ENCODE measurements around the gene PIKFYVE. TPM values are rescaled to one million over a fixed set of nuclear protein-coding genes. Genes with fewer than 3 reads are reported as not detected.
"Not testable (repeated sequence)": the region's sequence is repeated elsewhere in the genome, so short reads cannot be mapped to it uniquely, and the experiment has no call there.

PIKFYVE gene
- total and polyA plus RNA-seq, 2 donors = 13.0 to 25.7 TPM

DNA sequence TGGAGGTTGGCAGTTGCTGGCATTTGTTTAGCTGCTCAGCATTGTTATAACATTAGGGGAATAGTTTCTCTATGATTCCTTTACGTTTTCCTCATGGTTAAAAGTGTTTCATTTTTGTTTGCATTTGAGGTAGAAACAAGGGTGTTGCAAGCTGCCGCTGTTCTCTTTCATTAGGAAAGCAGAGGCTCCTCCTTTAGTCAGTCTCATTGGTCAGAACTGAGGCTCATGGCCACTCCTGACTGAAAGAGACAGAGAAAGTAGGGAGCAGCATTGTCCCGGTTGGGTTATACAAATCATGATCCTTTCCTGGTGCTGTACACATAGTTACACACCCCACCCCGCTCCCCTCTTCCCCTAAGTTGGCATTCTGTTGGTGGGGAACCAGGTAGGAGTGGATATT is 80.7 kb downstream of the PIKFYVE start:
- DNase-seq (ENCODE audit: low read depth in 6 of 9, low spot score in 9 of 9) = no peak
- 98% methylated on average over 4 of the region's 4 CpGs for WGBS
- Histone ChIP-seq H3K27me3 (ENCODE audit: control insufficient read depth in 2 of 2, insufficient read depth in 1 of 2, low read length in 1 of 2) (no peaks in the 10 kb centered on the region), H3K9me3 (ENCODE audit: control insufficient read depth in 2 of 2, insufficient read depth in 1 of 2, low read length in 1 of 2) (no peaks in the 10 kb centered on the region), H3K4me1 (ENCODE audit: control insufficient read depth in 2 of 2, insufficient read depth in 2 of 2, low read length in 2 of 2) (no peaks in the 10 kb centered on the region), H3K36me3 (ENCODE audit: control insufficient read depth in 2 of 2, insufficient read depth in 2 of 2, low read length in 1 of 2) (peaks cover 23 to 79% of the 10 kb centered on the region in 2 donors), H3K27ac (ENCODE audit: low read depth in 1 of 2, low read length in 1 of 2) (no peak overlapping the region), H3K4me3 (ENCODE audit: low read length in 2 of 2) (no peak overlapping the region)

DNA sequence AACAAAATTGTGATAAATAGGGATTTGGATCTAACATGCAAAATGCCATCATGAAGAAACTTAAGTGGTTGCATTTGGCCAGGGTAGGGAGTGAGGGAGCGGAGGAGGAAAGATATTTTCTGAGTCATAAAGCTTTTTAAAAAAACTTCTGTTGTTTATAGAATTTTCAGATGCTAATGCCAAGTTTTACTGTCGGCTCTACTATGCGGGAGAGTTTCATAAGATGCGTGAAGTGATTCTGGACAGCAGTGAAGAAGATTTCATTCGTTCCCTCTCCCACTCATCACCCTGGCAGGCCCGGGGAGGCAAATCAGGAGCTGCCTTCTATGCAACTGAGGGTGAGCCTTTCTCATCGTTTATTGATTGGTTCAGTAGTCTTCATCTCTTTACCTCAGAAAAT is 84.6 kb downstream of the PIKFYVE start:
- no peaks in the 10 kb centered on the region for H3K4me1 ChIP-seq (ENCODE audit: control insufficient read depth in 2 of 2, insufficient read depth in 2 of 2, low read length in 2 of 2)
- no peaks in the 10 kb centered on the region for H3K27me3 ChIP-seq (ENCODE audit: control insufficient read depth in 2 of 2, insufficient read depth in 1 of 2, low read length in 1 of 2)
- 99% methylated on average over 7 of the region's 7 CpGs for WGBS
- H3K27ac ChIP-seq (ENCODE audit: low read depth in 1 of 2, low read length in 1 of 2) = no peak overlapping the region
- peaks cover 29 to 80% of the 10 kb centered on the region in 2 donors for H3K36me3 ChIP-seq (ENCODE audit: control insufficient read depth in 2 of 2, insufficient read depth in 2 of 2, low read length in 1 of 2)
- no peak overlapping the region for H3K4me3 ChIP-seq (ENCODE audit: low read length in 2 of 2)
- DNase-seq (ENCODE audit: low read depth in 6 of 9, low spot score in 9 of 9) = no peak
- H3K9me3 ChIP-seq (ENCODE audit: control insufficient read depth in 2 of 2, insufficient read depth in 1 of 2, low read length in 1 of 2) = no peaks in the 10 kb centered on the region

DNA sequence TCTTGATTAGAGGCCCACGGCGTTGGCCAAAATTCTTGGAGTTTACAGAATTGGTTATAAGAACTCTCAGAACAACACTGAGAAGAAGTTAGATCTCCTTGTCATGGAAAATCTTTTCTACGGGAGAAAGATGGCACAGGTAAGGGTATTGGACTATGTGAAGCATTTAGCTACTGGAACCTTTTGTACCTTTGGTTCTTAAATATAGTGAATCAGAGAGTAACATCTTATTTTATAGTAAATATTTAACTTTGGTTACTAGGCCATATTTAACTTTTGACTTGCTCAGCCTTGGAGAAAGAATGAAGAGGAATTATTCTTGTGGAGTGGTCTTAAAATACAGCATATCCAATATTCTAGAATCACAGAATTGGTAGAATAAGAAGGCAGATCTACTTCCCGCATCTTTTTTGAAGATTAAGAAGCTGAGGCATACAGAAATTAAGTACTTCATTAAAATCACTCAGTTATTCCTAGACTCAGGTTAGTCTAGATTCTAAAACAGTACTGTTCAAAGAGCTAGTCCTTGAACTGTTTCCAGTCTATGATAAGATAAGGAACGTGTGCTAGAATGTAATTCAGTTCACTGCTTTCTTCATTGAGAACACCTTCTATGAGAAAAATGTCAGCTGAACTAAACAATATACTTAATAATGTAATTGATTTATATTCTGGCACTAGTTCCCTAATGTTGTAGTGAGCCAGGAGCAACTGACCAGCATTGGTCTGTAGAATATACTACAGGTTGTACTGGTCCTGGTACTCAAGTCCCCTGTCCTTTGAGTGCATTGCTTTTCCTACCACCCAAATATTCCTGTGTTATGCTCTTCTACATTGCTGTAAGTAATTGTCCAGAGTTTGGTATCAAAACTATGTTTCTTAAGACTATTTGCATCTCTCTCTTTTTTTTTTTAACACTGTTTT is 86.9 kb downstream of the PIKFYVE start:
- Histone ChIP-seq H3K27ac (ENCODE audit: low read depth in 1 of 2, low read length in 1 of 2) (no peak overlapping the region), H3K4me1 (ENCODE audit: control insufficient read depth in 2 of 2, insufficient read depth in 2 of 2, low read length in 2 of 2) (no peaks in the 10 kb centered on the region), H3K9me3 (ENCODE audit: control insufficient read depth in 2 of 2, insufficient read depth in 1 of 2, low read length in 1 of 2) (no peaks in the 10 kb centered on the region), H3K4me3 (ENCODE audit: low read length in 2 of 2) (no peak overlapping the region), H3K27me3 (ENCODE audit: control insufficient read depth in 2 of 2, insufficient read depth in 1 of 2, low read length in 1 of 2) (no peaks in the 10 kb centered on the region), H3K36me3 (ENCODE audit: control insufficient read depth in 2 of 2, insufficient read depth in 2 of 2, low read length in 1 of 2) (peaks cover 22 to 60% of the 10 kb centered on the region in 2 donors)
- 98% methylated on average over 5 of the region's 5 CpGs for WGBS
- DNase-seq (ENCODE audit: low read depth in 6 of 9, low spot score in 9 of 9) = no peak

DNA sequence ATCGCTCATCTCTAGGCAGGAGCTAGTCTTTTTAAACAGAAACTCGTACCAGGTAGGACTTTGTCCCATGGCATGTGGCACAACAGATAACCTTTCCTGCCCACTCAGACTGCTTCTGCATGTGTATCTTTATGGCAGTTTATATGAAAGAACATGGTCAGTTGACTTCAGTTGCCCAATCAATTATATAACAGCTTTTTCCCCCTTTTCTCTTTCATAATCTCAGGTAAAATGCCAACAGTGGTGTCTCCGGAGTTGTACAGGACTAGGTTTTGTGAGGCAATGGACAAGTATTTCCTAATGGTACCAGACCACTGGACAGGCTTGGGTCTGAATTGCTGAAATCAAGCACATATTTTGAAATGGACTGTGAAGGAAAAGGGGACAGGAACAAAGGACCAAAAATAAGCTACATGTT is 88.9 kb downstream of the PIKFYVE start:
- 97% methylated on average over 3 of the region's 3 CpGs for WGBS
- H3K9me3 ChIP-seq (ENCODE audit: control insufficient read depth in 2 of 2, insufficient read depth in 1 of 2, low read length in 1 of 2) = peaks cover 0 to 6% of the 10 kb centered on the region in 2 donors
- no peak overlapping the region for H3K27ac ChIP-seq (ENCODE audit: low read depth in 1 of 2, low read length in 1 of 2)
- peaks cover 16 to 52% of the 10 kb centered on the region in 2 donors for H3K36me3 ChIP-seq (ENCODE audit: control insufficient read depth in 2 of 2, insufficient read depth in 2 of 2, low read length in 1 of 2)
- H3K27me3 ChIP-seq (ENCODE audit: control insufficient read depth in 2 of 2, insufficient read depth in 1 of 2, low read length in 1 of 2) = no peaks in the 10 kb centered on the region
- DNase-seq (ENCODE audit: low read depth in 6 of 9, low spot score in 9 of 9) = no peak
- H3K4me3 ChIP-seq (ENCODE audit: low read length in 2 of 2) = no peak overlapping the region
- H3K4me1 ChIP-seq (ENCODE audit: control insufficient read depth in 2 of 2, insufficient read depth in 2 of 2, low read length in 2 of 2) = no peaks in the 10 kb centered on the region

DNA sequence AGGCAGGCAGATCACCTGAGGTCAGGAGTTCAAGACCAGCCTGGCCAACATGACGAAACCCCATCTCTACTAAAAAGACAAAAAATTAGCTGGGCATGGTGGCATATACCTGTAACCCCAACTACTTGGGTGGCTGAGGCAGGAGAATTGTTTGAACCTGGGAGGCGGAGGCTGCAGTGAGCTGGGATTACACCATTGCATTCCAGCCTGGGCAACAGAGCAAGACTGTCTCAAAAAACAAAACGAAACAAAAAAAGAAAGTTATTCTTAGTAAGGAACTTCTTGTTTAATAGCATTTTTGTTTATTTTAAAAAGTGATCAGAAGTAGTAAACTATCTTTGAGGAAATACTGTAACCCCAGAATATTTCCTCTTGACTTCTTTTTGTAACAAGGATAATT is 90.4 kb downstream of the PIKFYVE start:
- not testable (repeated sequence) for H3K4me1 ChIP-seq (ENCODE audit: control insufficient read depth in 2 of 2, insufficient read depth in 2 of 2, low read length in 2 of 2); H3K27ac ChIP-seq (ENCODE audit: low read depth in 1 of 2, low read length in 1 of 2); DNase-seq (ENCODE audit: low read depth in 6 of 9, low spot score in 9 of 9); H3K27me3 ChIP-seq (ENCODE audit: control insufficient read depth in 2 of 2, insufficient read depth in 1 of 2, low read length in 1 of 2); H3K4me3 ChIP-seq (ENCODE audit: low read length in 2 of 2)
- Histone ChIP-seq H3K36me3 (ENCODE audit: control insufficient read depth in 2 of 2, insufficient read depth in 2 of 2, low read length in 1 of 2) (peaks cover 12 to 40% of the 10 kb centered on the region in 2 donors), H3K9me3 (ENCODE audit: control insufficient read depth in 2 of 2, insufficient read depth in 1 of 2, low read length in 1 of 2) (peaks cover 0 to 11% of the 10 kb centered on the region in 2 donors)
- 64% methylated on average over 3 of the region's 3 CpGs for WGBS

DNA sequence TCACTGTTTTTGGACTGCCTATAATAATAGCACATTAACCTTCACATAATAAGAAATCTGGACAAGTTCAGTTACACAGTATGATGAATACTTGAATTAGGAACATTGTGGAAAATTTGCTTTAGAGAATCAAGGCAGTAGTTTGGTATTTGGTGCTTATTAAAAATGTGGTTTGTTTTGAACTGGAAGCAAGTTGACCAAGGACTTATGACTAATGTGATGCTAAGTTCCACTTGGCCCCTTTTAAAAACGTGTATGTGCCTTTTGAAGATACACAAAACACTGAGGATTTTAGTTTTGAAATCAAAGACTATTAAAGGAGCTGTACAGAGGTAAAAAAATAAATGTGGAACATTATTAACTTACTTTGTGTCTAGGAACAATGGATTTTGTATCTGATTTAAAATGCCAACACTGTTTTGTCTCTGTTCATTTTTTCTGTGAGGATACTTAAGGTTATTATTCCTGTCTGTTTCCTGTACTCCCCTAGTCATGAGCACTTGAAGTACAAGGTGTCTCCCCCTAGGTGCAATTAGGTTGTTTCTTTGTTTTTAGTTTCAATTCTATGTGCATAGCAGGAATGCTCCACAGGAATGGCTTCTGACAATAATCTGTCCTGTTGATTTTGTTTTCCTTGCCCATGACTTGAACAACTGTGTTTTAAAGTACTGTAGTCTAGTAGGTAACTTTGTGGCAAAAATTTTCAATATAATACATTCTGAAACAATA is 91.0 kb downstream of the PIKFYVE start:
- no peak overlapping the region for H3K27ac ChIP-seq (ENCODE audit: low read depth in 1 of 2, low read length in 1 of 2)
- DNase-seq (ENCODE audit: low read depth in 6 of 9, low spot score in 9 of 9) = no peak
- no peaks in the 10 kb centered on the region for H3K4me1 ChIP-seq (ENCODE audit: control insufficient read depth in 2 of 2, insufficient read depth in 2 of 2, low read length in 2 of 2)
- H3K4me3 ChIP-seq (ENCODE audit: low read length in 2 of 2) = no peak overlapping the region
- H3K36me3 ChIP-seq (ENCODE audit: control insufficient read depth in 2 of 2, insufficient read depth in 2 of 2, low read length in 1 of 2) = peaks cover 7 to 35% of the 10 kb centered on the region in 2 donors
- H3K27me3 ChIP-seq (ENCODE audit: control insufficient read depth in 2 of 2, insufficient read depth in 1 of 2, low read length in 1 of 2) = no peaks in the 10 kb centered on the region
- WGBS = 51% methylated on average over 1 of the region's 1 CpG
- peaks cover 0 to 11% of the 10 kb centered on the region in 2 donors for H3K9me3 ChIP-seq (ENCODE audit: control insufficient read depth in 2 of 2, insufficient read depth in 1 of 2, low read length in 1 of 2)

DNA sequence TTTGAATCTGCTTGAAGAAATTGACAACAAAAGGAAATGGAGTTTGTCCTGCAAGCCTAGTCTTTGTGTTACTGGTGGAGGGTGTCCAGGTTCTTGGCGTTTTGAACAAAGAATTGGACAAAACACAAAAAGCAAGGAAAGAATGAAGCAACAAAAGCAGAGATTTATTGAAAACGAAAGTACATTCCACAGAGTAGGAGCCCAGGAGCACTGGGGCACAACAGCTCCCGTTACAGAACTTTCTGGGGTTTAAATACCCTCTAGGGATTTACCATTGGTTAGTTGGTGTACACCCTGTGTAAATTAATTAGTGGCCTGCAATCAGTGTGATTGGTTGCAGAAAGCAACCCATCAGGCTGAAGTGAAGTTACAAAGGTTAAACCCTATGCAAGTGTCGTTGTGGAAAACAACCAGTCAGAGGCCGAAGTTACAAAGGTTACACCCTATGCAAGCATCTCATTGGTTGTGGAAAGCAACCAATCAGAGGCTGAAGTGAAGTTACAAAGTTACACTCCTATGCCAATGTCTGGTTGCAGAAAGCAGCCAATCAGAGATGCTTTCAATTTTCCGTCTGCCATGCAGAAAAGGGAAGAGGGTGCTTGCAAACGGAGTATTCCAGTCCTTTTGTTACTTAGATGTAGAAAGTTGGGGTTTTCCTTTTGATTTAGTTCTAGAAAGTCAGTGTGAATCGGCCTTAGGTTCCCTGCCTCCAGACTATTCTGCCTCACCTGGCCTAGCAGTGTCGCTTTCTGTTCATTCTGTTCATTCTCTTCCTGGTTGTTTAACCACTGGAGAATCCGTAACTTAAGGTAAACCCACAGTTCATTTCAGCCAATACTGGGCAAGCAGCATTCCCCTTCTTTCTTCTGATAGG is 92.9 kb downstream of the PIKFYVE start:
- Histone ChIP-seq H3K36me3 (ENCODE audit: control insufficient read depth in 2 of 2, insufficient read depth in 2 of 2, low read length in 1 of 2) (peaks cover 3 to 15% of the 10 kb centered on the region in 2 donors), H3K4me3 (ENCODE audit: low read length in 2 of 2) (no peak overlapping the region), H3K4me1 (ENCODE audit: control insufficient read depth in 2 of 2, insufficient read depth in 2 of 2, low read length in 2 of 2) (no peaks in the 10 kb centered on the region), H3K27me3 (ENCODE audit: control insufficient read depth in 2 of 2, insufficient read depth in 1 of 2, low read length in 1 of 2) (no peaks in the 10 kb centered on the region), H3K27ac (ENCODE audit: low read depth in 1 of 2, low read length in 1 of 2) (no peak overlapping the region), H3K9me3 (ENCODE audit: control insufficient read depth in 2 of 2, insufficient read depth in 1 of 2, low read length in 1 of 2) (peaks cover 0 to 11% of the 10 kb centered on the region in 2 donors)
- 96% methylated on average over 10 of the region's 10 CpGs for WGBS
- DNase-seq (ENCODE audit: low read depth in 6 of 9, low spot score in 9 of 9) = no peak

DNA sequence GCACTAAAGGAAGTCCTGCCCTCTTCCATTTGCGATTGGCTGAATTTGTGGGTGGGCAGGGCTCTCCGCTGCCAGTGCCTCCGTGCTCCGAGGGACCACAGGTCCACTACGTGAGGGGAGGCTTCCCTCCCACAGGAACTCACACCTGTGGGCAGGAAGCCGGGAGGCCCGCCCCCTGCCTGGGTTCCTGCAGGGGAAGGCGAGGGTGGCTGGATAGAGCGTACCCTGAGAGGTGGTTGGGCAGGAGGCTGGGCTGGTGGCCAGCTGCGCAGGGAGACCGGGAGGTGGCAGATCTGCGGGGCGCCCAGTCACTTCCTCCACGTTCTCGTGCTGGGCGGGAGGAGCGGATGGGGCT is 93.6 kb downstream of the PIKFYVE start:
- peaks cover 3 to 11% of the 10 kb centered on the region in 2 donors for H3K36me3 ChIP-seq (ENCODE audit: control insufficient read depth in 2 of 2, insufficient read depth in 2 of 2, low read length in 1 of 2)
- no peaks in the 10 kb centered on the region for H3K4me1 ChIP-seq (ENCODE audit: control insufficient read depth in 2 of 2, insufficient read depth in 2 of 2, low read length in 2 of 2)
- DNase-seq (ENCODE audit: low read depth in 6 of 9, low spot score in 9 of 9) = no peak
- H3K27ac ChIP-seq (ENCODE audit: low read depth in 1 of 2, low read length in 1 of 2) = no peak overlapping the region
- H3K27me3 ChIP-seq (ENCODE audit: control insufficient read depth in 2 of 2, insufficient read depth in 1 of 2, low read length in 1 of 2) = no peaks in the 10 kb centered on the region
- 82% methylated on average over 17 of the region's 17 CpGs for WGBS
- peaks cover 0 to 11% of the 10 kb centered on the region in 2 donors for H3K9me3 ChIP-seq (ENCODE audit: control insufficient read depth in 2 of 2, insufficient read depth in 1 of 2, low read length in 1 of 2)
- no peak overlapping the region for H3K4me3 ChIP-seq (ENCODE audit: low read length in 2 of 2)

Data from thymus (tissue), 11 donors.